HG02981 (cell line): ENCODE results near the gene SCNN1G.
"Not testable (repeated sequence)": the region's sequence is repeated elsewhere in the genome, so short reads cannot be mapped to it uniquely, and the experiment has no call there.

ENCODE experiments used
- ATAC-seq: cut with Tn5 transposase; IDR thresholded peaks from one replicate; pipeline ENCODE4 v1.9.1; 2021; ENCODE audit warnings: mild to moderate bottlenecking, moderate library complexity; ENCODE audit not compliant: unreplicated experiment

Gene SCNN1G, protein sequence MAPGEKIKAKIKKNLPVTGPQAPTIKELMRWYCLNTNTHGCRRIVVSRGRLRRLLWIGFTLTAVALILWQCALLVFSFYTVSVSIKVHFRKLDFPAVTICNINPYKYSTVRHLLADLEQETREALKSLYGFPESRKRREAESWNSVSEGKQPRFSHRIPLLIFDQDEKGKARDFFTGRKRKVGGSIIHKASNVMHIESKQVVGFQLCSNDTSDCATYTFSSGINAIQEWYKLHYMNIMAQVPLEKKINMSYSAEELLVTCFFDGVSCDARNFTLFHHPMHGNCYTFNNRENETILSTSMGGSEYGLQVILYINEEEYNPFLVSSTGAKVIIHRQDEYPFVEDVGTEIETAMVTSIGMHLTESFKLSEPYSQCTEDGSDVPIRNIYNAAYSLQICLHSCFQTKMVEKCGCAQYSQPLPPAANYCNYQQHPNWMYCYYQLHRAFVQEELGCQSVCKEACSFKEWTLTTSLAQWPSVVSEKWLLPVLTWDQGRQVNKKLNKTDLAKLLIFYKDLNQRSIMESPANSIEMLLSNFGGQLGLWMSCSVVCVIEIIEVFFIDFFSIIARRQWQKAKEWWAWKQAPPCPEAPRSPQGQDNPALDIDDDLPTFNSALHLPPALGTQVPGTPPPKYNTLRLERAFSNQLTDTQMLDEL

GRCh38 chr16:23182679-23183542, at the start of gene SCNN1G:
Gene SCNN1G (plus strand): TSS chr16:23182745. CDS start chr16:23186272, 3,527 bp downstream.
- peak; percentile 15 for ATAC-seq

- ATAC-seq = no peak
These were observed 49.6 kb upstream of the SCNN1G start for GRCh38 chr16:23132775-23133463.

GRCh38 chr16:23134274-23134673, 48.3 kb upstream of the SCNN1G start:
- no peak for ATAC-seq

GRCh38 chr16:23137256-23137655, 45.3 kb upstream of the SCNN1G start:
- ATAC-seq = no peak

DNA sequence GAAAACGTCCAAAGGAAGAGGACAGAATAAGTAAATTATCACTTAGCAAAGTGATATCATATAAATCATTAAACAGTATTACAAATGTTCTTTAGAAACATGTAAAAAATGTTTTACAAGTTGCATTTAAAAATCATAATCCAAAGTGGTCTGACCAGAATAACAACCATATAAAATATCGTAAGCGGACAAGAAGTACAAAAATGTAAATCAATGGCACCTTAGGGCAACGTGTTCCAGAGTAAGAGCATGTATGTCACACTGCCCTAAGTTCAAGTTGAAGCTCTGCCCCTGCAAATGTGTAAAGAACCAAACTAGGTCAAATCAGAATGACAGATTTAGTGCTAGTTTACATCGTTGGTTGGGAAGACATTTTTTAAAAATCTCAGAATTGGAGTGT, 44.7 kb upstream of the SCNN1G start:
- ATAC-seq = no peak

GRCh38 chr16:23140107-23140506, 42.4 kb upstream of the SCNN1G start:
- no peak for ATAC-seq

GRCh38 chr16:23141033-23141432, 41.5 kb upstream of the SCNN1G start:
- ATAC-seq = no peak

- ATAC-seq = no peak
These were observed 41.0 kb upstream of the SCNN1G start for GRCh38 chr16:23141500-23141899.

DNA sequence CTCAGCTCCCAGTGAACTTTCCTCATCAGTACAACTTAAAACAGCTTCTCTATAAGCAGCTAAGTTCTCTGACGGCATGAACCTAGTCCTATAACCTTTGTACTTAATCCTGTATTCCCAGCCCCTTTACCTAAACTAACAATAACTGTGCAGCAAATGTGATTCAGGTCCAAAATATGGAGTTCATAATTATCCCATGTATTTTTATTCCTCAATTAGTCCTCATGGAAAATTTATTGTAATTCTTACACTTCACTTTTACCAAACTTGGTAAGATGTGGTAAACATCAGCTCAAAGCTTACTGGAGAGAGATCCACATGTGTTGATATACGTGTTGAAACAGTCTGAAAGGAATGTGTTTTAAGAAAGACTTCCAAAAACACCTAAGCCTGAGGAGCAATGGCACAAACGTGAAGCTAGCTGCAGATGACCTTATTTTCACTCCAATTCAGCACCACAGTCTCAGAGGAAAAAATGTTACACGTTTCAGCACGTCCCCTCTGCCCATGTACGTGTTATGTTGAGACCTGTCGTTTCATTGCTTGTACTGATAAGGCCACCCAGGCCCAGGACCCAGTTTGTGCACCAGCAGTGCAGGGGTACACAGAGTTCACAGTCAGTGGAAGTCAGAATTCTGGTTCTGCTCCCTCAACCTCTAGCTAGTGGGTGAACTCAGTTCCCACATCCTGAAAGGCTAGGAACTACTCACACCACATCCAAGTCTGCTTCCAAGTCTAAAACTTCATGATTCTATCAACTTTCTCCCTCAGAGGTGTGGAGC, 40.4 kb upstream of the SCNN1G start:
- ATAC-seq = no peak

DNA sequence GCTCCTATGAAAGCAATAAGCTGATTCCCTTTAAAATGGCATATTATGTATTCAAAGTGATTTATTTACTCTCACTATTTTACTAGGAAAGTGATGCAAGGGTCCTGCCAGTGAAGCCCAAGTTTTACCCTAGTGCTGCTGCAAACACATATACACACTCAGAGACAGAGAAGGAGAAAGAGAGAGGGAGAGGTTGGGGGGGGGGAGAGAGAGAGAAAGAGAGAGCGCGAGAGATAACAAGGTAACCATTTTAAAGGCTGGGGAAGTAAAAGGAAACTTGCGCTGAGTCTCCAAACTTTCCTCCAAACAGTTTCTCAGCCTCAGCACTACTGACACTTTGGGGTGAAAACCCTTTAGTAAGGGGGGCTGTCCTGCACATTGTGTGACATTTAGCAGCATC, 39.2 kb upstream of the SCNN1G start:
- no peak for ATAC-seq

GRCh38 chr16:23144393-23144792, 38.2 kb upstream of the SCNN1G start:
- not testable (repeated sequence) for ATAC-seq

GRCh38 chr16:23145186-23145585, 37.4 kb upstream of the SCNN1G start:
- no peak for ATAC-seq

GRCh38 chr16:23145608-23146007, 36.9 kb upstream of the SCNN1G start:
- ATAC-seq = no peak

GRCh38 chr16:23146877-23147601, 35.5 kb upstream of the SCNN1G start:
- no peak for ATAC-seq

- ATAC-seq = no peak
These were observed 34.9 kb upstream of the SCNN1G start for GRCh38 chr16:23147666-23148065.

DNA sequence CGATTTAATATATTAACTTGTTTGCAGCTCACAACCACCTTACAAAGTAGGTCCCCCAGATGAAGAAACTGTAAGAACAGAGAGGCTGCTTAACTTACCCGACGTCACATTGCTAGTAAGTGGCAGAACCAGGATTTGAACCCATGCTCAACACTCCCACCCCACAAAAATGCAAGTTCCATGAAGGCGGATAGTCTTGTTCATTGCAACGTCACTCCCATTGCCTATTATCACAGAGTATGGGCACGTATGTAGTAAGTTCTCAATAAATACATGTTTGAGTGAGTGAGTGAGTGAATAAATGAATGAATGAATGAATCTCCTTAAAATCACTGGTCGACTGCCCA, 34.4 kb upstream of the SCNN1G start:
- no peak for ATAC-seq

- peak; percentile 23 for ATAC-seq
These were observed 33.9 kb upstream of the SCNN1G start for GRCh38 chr16:23148513-23149266.

- peak; percentile 97 for ATAC-seq
These were observed 33.1 kb upstream of the SCNN1G start, which contains the start of gene USP31 for GRCh38 chr16:23149267-23149992. Gene USP31 (minus strand): TSS chr16:23149452. CDS start chr16:23149270, 182 bp downstream.
